GM12864 (cell line): Measurements from ENCODE around the gene TLE4.
A peak's percentile ranks its signal among the peaks of the same experiment; 100 is the strongest.

ENCODE experiments used
- DNase-seq: peaks from one replicate; pipeline ENCODE4 v3.0.0-alpha.2; 2011; ENCODE audit warnings: low read depth
- H3K4me3 ChIP-seq: 2 replicates; pipeline ENCODE4 v1.5.1; 2011; ENCODE audit warnings: mild to moderate bottlenecking, low read depth, low read length, control low read depth
- TF ChIP-seq, protein P1 (sequence below): IDR thresholded peaks from 2 replicates; pipeline ENCODE4 v1.5.1; 2011; ENCODE audit warnings: low read depth, mild to moderate bottlenecking, moderate library complexity, low read length, control low read depth, inconsistent platforms; ENCODE audit errors: missing control alignments

TLE4 gene

DNA sequence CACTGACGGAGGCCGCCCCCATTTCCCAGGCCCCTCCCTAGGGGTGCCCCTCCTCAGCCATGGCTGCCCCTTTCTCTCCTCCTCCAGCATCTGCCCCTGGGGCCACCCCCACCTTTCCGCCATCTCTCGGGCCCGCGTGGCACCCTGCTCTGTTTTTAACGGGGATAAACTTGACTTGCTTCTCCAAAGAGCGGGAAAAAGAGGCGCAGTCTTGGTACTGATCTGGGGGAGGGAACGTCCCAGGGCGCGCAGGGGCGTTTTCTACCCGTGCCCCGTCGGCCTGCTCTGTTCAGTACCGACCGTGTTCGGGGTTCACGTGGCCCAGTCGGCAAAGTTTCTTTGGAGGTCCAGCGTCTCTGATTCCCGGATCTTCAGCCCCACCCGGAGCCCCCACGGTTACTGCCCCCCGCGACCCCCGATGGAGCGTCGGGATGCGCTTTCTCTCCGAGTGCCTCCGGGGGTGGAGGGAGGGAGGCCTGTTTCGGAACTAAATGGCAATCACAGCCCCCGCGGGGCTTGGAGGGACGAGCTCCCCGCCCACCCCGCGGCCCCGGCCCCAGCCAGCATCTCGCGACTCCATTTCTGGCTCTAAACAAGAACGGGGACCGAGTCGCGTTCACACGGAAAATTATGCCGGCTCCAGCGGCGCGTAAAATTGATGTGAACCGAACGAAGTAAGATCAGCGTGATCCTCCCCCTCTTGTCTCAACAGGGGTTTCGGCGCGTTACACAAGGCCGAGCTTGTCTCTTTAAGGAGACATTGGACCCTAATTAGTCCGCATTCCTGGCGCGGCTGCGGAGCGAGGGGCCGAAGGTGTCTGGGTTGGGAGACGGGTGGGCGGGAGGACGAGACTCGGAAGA, 1.1 kb upstream of the TLE4 start:
- TF ChIP-seq, protein P1, sequence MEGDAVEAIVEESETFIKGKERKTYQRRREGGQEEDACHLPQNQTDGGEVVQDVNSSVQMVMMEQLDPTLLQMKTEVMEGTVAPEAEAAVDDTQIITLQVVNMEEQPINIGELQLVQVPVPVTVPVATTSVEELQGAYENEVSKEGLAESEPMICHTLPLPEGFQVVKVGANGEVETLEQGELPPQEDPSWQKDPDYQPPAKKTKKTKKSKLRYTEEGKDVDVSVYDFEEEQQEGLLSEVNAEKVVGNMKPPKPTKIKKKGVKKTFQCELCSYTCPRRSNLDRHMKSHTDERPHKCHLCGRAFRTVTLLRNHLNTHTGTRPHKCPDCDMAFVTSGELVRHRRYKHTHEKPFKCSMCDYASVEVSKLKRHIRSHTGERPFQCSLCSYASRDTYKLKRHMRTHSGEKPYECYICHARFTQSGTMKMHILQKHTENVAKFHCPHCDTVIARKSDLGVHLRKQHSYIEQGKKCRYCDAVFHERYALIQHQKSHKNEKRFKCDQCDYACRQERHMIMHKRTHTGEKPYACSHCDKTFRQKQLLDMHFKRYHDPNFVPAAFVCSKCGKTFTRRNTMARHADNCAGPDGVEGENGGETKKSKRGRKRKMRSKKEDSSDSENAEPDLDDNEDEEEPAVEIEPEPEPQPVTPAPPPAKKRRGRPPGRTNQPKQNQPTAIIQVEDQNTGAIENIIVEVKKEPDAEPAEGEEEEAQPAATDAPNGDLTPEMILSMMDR: no peak
- H3K4me3 ChIP-seq: peak overlapping the region; percentile 70
- no peak for DNase-seq

DNA sequence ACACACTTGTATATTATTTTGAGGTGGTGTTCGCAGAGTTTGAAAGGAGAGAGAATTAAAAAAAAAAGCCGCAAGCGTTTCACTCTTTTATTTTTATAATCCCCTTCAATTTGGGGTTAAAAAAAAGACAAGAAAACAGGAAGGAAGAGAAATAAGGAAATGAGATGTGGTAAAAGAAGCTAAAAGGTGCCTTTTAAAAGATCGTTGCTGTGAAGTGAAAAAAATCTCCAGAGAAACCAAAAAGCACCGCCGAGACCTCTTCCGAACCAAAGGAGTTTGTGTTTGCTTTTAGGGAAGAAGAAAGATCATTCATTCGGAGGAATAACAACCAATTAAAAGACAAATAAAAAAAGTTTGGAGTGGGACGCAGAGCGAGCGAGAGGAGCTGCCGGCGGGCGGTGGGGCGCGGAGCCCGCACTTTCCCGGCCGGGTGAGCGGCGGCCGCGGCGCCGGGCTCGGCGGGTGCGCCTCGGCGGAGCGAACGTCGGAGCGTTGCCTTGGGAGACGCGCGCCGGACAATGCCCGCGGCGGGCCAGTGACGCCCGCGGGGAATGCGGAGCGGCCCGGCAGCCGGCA, 355 bp downstream of the TLE4 start:
- H3K4me3 ChIP-seq: peak overlapping the region; percentile 67
- no peak for DNase-seq

DNA sequence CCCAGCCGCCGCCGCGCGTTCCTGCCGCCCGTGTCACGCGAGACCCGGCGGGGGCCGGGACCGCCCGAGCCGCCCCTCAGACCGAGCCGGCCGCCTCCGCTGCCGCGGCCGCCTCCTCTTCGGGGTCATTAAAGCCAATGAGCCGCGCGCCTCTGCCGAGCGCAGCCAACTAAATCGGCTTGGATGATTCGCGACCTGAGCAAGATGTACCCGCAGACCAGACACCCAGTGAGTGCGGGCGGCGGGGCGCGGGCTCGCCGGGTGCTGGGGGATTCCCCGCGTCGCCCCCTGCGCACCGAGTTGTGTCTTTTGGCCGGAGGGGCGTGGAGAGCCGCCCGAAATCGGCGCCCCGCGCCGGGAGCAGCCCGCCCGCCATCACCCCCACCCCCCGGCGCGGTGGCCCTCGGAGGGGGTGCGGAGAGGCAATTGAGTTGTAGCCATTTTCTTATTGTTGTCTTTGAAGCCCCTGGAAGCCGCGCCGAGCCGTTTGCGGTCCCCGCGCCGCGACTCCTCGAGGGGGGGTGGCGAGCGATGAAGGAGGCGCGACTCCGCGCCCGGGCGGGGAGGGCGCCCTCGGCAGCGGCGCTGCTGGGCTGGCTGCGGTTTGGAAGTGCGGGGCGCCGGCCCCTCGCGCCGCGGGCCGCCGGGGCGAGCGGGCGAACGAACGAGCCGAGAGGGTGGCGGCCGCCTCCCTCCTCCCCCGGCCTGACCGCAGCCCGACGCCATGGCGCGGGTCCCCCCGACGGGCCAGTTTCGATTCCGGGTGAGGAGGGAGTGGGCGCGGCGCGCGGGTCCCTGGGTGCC, 1.0 kb downstream of the TLE4 start:
- DNase-seq: no peak
- TF ChIP-seq, protein P1: no peak
- H3K4me3 ChIP-seq: peak overlapping the region; percentile 67

More for the DNA sequence above, 355 bp downstream of the TLE4 start:
- TF ChIP-seq, protein P1: no peak

DNA sequence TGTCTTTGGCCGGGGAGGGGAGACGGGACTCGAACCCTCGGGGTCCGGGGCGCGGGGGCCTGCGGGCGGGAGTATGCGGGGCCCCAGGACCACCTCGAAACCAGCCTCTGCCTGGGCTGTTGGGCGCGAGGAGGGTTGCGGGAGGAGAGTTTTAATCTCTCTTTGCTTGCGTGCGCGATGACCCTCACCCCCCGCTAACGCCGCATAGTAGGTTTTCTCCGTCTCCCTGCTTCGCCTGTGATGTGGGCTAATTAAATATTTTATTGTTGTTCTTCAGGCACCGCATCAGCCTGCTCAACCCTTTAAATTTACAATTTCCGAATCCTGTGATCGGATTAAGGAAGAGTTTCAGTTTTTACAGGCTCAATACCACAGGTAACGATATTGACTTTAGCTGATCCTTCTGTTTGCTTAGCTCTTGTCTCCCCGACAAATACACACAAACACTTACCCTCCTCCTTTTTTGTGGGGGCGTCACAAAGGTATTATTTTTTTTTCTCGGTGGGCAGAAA, 1.7 kb downstream of the TLE4 start:
- H3K4me3 ChIP-seq: peak overlapping the region; percentile 67
- TF ChIP-seq, protein P1: no peak
- DNase-seq: no peak

DNA sequence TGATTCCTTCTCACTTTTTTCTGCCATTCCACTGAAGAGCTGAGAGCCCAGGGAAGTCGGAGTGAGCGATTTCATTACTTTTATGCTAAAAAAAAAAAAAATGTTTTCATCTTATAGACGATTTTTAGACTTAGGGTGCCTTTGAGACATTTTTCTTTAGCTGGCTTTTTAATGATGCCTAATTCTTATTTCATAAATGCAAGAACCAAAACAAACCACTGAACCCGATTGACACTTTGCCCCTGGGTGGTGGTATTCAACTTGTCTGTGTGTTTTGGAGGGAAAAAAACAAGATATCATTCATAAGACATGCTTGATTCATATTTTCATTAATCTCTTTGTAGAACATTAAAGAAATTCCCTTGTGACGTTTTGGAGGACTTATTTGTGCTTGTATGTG, 2.4 kb downstream of the TLE4 start:
- TF ChIP-seq, protein P1: no peak
- H3K4me3 ChIP-seq: peak overlapping the region; percentile 67
- no peak for DNase-seq

DNA sequence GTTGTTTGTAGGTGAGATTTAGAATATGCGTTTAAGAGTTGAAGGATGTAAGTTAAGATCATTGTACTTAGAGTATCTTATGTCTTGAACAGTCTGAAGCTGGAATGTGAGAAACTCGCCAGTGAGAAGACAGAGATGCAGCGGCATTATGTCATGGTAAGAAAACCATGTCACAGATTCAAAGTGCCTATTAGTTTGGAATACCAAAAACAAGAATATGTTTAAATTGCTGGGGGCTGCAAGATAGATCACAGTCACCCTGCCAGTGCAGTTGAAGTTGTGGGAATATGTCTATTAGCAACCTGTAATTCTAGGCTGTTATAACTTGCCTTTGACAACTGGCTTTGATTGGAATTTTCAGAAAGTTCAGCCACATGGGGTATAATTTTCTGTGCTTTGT, 3.0 kb downstream of the TLE4 start:
- no peak overlapping the region for H3K4me3 ChIP-seq
- TF ChIP-seq, protein P1: no peak
- DNase-seq: no peak
